ENCODE data around the gene NELL2. TPM values are rescaled to one million over a fixed set of nuclear protein-coding genes. Genes with fewer than 3 reads are reported as not detected.
"Not testable (repeated sequence)": the region's sequence is repeated elsewhere in the genome, so short reads cannot be mapped to it uniquely, and the experiment has no call there.

NELL2 gene
- total RNA-seq, 1 experiment from 2014 or later: 0.80 TPM

DNA sequence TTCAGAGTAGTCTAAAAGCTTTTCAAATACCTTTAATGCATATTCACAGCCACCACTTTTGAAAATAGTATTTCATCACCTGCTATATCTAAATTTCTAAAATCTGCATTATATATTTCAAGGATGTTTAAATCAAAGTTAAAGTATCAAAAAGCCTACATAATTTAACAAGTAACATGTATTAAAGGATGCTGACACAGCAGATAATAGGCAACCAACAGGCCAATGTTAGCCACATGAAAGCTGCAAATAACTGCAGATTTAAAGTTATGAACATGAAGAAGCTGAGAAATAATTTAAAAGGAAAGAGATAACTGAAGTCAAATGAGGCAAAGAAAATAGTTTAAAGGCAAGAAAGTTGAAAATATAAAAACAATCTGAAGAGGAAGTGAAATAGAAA lies 39.8 kb upstream of the NELL2 start:
- Histone ChIP-seq H3K27me3 (ENCODE audit: low read length) (peaks cover 19% of the 10 kb centered on the region; the same call in 1 of the 2 replicates), H3K79me2 (ENCODE audit: low read length) (no peaks in the 10 kb centered on the region), H3K4me1 (ENCODE audit: insufficient read depth, low read length) (no peaks in the 10 kb centered on the region), H2AFZ (ENCODE audit: low read length) (no peak overlapping the region), H3F3A (ENCODE audit: low read length, unreplicated experiment) (no peaks in the 10 kb centered on the region), H3K36me3 (ENCODE audit: low read depth, low read length) (no peaks in the 10 kb centered on the region), H3K9me3 (ENCODE audit: low read length) (no peaks in the 10 kb centered on the region), H3K27ac (ENCODE audit: low read length) (no peak overlapping the region), H3K9ac (ENCODE audit: low read length) (no peak overlapping the region), H3K9me2 (replicated peaks; ENCODE audit: low read length) (no peaks in the 10 kb centered on the region), H3K4me3 (ENCODE audit: low read length) (no peak overlapping the region), H3K4me2 (ENCODE audit: low read length) (no peak overlapping the region), H4K20me1 (ENCODE audit: low read length) (no peaks in the 10 kb centered on the region)
- DNase-seq (no peak), ATAC-seq (no peak)
- BruUV-seq (replicated peaks): no TSS peak
- no peak for TF ChIP-seq EZH2 (IDR thresholded peaks at IDR 0.05; ENCODE audit: low read length, unreplicated experiment)
- no peak for TF ChIP-seq EZH2phosphoT487 (IDR thresholded peaks at IDR 0.05; ENCODE audit: borderline replicate concordance, low read length)
- TF ChIP-seq, protein P1, sequence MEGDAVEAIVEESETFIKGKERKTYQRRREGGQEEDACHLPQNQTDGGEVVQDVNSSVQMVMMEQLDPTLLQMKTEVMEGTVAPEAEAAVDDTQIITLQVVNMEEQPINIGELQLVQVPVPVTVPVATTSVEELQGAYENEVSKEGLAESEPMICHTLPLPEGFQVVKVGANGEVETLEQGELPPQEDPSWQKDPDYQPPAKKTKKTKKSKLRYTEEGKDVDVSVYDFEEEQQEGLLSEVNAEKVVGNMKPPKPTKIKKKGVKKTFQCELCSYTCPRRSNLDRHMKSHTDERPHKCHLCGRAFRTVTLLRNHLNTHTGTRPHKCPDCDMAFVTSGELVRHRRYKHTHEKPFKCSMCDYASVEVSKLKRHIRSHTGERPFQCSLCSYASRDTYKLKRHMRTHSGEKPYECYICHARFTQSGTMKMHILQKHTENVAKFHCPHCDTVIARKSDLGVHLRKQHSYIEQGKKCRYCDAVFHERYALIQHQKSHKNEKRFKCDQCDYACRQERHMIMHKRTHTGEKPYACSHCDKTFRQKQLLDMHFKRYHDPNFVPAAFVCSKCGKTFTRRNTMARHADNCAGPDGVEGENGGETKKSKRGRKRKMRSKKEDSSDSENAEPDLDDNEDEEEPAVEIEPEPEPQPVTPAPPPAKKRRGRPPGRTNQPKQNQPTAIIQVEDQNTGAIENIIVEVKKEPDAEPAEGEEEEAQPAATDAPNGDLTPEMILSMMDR (conservative IDR thresholded peaks at IDR 0.05; ENCODE audit: low read depth, low read length): no peak
- POLR2A ChIA-PET (ENCODE audit: unreplicated experiment): no interaction called here
- intact Hi-C loops (cut with micrococcal nuclease): no loop called here
- CTCF ChIA-PET: no interaction called here

DNA sequence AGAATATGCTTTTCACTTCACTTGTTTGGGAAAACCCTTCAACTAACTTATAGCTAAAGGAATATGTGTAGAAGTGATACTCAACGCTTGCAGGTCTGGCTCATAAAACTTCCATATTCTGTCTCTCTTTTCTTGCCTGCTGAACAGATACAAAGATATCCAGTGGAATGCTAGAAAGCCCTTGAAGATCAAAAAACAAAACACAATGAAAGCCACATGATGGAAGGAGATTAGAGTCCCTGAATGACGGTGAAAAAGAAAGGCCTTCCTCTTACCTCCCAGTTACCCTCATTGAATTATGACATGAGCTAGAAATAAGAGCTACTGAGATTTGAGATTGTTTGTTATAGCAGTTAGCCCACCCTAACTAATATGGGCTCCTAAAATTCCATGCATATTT lies 28.2 kb upstream of the NELL2 start:
- POLR2A ChIA-PET (ENCODE audit: unreplicated experiment): no interaction called here
- Histone ChIP-seq H3K79me2 (ENCODE audit: low read length) (no peaks in the 10 kb centered on the region), H3K9ac (ENCODE audit: low read length) (no peak overlapping the region), H3K4me1 (ENCODE audit: insufficient read depth, low read length) (no peaks in the 10 kb centered on the region), H3K4me3 (ENCODE audit: low read length) (no peak overlapping the region), H3K27ac (ENCODE audit: low read length) (no peak overlapping the region), H2AFZ (ENCODE audit: low read length) (no peak overlapping the region), H4K20me1 (ENCODE audit: low read length) (no peaks in the 10 kb centered on the region), H3K9me2 (replicated peaks; ENCODE audit: low read length) (no peaks in the 10 kb centered on the region), H3K36me3 (ENCODE audit: low read depth, low read length) (no peaks in the 10 kb centered on the region), H3K9me3 (ENCODE audit: low read length) (no peaks in the 10 kb centered on the region), H3K4me2 (ENCODE audit: low read length) (no peak overlapping the region), H3F3A (ENCODE audit: low read length, unreplicated experiment) (no peaks in the 10 kb centered on the region), H3K27me3 (ENCODE audit: low read length) (0 out of 2 replicates have a peak, but pooled peaks cover 2% of the 10 kb centered on the region)
- ATAC-seq (no peak), DNase-seq (no peak)
- intact Hi-C loops (cut with micrococcal nuclease): no loop called here
- TF ChIP-seq EZH2 (IDR thresholded peaks at IDR 0.05; ENCODE audit: low read length, unreplicated experiment) (no peak), EZH2phosphoT487 (IDR thresholded peaks at IDR 0.05; ENCODE audit: borderline replicate concordance, low read length) (no peak)
- TF ChIP-seq, protein P1 (conservative IDR thresholded peaks at IDR 0.05; ENCODE audit: low read depth, low read length): no peak
- no TSS peak for BruUV-seq (replicated peaks)
- CTCF ChIA-PET: no interaction called here

DNA sequence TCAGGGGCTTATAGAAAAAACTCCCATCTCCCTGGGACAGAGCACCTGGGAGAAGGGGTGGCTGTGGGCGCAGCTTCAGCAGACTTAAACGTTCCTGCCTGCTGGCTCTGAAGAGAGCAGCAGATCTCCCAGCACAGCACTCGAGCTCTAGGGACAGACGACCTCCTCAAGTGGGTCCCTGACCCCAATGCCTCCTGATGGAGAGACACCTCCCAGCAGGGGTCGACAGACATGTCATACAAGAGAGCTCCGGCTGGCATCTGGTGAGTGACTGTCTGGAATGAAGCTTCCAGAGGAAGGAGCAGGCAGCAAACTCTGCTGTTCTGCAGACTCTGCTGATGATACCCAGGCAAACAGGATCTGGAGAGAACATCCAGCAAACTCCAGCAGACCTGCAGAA lies 22.0 kb upstream of the NELL2 start:
- H3K36me3 ChIP-seq (ENCODE audit: low read depth, low read length); ATAC-seq; H3K4me1 ChIP-seq (ENCODE audit: insufficient read depth, low read length); H3K9me2 ChIP-seq (replicated peaks; ENCODE audit: low read length); H3K9me3 ChIP-seq (ENCODE audit: low read length); H3K9ac ChIP-seq (ENCODE audit: low read length); POLR2A ChIA-PET (ENCODE audit: unreplicated experiment); H3K79me2 ChIP-seq (ENCODE audit: low read length); DNase-seq; BruUV-seq (replicated peaks); H3K27ac ChIP-seq (ENCODE audit: low read length); H3K4me3 ChIP-seq (ENCODE audit: low read length); H3K4me2 ChIP-seq (ENCODE audit: low read length); intact Hi-C loops (cut with micrococcal nuclease); H3F3A ChIP-seq (ENCODE audit: low read length, unreplicated experiment); H4K20me1 ChIP-seq (ENCODE audit: low read length); CTCF ChIA-PET; H2AFZ ChIP-seq (ENCODE audit: low read length): not testable (repeated sequence)
- peaks cover 14% of the 10 kb centered on the region; the same call in 1 of the 2 replicates for H3K27me3 ChIP-seq (ENCODE audit: low read length)
